ENCODE measurements around the gene GOLGA8Q.
"Not testable (repeated sequence)": the region's sequence is repeated elsewhere in the genome, so short reads cannot be mapped to it uniquely, and the experiment has no call there.

GOLGA8Q gene, protein sequence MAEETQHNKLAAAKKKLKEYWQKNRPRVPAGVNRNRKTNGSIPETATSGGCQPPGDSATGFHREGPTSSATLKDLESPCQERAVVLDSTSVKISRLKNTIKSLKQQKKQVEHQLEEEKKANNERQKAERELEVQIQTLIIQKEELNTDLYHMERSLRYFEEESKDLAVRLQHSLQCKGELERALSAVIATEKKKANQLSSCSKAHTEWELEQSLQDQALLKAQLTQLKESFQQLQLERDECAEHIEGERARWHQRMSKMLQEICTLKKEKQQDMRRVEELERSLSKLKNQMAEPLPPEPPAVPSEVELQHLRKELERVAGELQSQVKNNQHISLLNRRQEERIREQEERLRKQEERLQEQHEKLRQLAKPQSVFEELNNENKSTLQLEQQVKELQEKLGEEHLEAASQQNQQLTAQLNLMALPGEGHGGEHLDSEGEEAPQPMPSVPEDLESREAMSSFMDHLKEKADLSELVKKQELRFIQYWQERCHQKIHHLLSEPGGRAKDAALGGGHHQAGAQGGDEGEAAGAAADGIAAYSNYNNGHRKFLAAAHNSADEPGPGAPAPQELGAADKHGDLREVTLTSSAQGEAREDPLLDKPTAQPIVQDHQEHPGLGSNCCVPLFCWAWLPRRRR

DNA sequence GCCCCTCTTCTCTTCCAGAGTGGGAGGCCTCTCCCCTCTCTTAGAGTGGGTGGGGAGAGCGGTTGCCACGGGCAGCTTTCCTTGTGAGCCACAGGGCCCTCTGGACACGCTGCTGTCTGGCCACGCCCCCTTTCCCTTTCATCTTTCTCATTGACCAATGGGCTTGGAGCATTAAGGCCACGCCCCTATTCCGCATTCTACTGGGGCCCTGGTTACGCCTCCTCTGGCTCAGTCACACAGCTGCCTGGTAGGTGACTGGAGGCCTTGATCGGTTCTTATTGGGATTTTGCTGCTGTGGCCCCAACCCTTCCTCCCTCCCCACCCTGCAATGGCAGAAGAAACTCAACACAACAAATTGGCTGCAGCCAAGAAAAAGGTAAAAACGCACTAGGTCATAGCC lies at the start of gene GOLGA8Q:
Gene GOLGA8Q (plus strand): TSS at position 301 of the 400 bp plus-strand sequence. CDS start 28 bp downstream, at position 329.
- DNase-seq (ENCODE audit: low read depth in 2 of 2), result not testable (repeated sequence)

DNA sequence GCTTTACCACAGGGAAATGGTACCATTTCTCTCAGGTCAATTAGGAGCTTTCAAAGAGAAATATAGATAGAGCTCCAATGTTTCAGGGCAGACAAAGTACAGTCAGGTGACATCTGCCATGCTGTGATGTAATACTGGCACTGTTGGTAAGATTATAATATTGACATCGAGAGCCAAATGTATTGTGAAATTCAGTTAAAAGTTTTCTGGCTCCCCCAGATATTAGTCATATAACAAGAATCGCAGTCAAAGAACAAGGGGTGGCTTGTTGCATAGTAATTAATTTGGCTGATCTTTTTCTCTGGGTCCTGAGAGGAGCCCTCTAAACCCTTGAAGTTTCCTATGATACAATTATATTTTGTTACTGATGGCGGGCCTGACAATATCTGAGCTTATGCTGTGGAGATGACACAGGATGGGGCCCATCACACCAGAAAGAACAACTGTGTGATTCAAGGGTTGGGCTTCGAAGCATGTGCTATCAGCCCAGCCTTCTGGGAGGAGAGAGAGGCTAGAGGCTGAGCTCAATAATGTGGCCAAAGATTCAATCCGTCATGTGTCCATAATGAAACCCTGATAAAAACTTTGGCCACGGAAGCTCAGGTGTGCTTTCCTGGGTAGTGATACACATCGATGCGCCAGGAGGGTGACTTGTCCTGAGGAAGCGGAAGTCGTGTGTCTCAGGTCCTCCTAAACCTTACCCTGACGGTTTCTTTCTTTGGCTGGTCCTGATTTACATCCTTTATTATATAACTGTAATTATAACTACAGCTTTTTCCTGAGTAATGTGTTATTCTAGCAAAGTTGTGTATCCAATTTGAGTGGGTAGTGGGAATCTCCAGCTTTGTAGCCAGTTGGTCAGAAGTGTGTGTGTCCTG lies 48.7 kb upstream of the GOLGA8Q start:
- not testable (repeated sequence) for DNase-seq (ENCODE audit: low read depth in 2 of 2)

DNA sequence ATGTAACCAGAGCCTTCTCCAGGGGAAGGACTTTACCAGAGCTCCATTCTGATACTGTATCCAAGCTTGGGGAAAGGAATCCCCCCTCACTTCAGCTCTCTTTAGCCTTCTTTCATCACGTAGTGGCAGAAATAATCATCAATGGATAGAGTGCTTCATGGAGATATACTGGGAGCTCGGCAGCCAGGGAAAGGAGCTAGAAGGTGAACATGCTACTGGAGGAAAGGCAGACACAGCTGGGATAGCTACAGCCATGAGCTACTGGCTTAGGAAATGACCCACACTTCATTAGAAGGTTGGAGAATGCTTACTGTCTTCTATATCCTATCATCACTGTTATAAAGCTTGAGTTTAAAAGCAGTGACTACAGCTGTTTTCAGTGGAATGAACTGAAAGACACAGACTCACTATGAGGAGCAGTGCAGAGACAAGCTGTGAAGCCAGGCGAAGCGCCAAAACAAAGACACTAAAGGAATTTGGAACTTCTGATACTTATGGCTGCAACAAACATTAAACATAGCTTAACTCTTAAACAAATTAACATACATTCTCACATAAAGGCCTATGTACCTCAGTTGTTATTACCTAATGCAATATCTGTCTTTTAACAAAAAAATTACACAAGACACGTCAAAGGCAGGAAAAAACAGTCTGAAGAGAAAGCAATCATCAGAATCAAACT lies 47.5 kb upstream of the GOLGA8Q start:
- DNase-seq (ENCODE audit: low read depth in 2 of 2), result not testable (repeated sequence)

DNA sequence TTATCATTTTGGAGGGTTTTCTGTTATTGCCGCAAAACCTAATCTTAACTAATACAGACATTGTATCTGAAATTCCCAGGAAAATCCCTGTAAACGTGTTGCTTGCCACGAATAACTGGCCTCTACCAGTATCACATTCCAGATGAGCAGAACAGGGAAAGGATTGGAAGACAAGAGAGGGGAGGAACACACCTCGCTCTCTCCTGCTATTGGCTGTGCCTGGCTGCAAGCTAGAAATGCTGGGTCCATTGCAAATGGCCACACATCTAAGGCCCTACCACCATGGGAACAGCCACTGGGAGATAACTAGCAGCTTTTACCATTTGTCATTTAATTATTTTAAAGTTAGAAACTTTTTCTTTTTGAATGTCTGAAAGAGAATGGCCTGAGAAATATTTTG lies 37.3 kb upstream of the GOLGA8Q start:
- not testable (repeated sequence) for DNase-seq (ENCODE audit: low read depth in 2 of 2)

DNA sequence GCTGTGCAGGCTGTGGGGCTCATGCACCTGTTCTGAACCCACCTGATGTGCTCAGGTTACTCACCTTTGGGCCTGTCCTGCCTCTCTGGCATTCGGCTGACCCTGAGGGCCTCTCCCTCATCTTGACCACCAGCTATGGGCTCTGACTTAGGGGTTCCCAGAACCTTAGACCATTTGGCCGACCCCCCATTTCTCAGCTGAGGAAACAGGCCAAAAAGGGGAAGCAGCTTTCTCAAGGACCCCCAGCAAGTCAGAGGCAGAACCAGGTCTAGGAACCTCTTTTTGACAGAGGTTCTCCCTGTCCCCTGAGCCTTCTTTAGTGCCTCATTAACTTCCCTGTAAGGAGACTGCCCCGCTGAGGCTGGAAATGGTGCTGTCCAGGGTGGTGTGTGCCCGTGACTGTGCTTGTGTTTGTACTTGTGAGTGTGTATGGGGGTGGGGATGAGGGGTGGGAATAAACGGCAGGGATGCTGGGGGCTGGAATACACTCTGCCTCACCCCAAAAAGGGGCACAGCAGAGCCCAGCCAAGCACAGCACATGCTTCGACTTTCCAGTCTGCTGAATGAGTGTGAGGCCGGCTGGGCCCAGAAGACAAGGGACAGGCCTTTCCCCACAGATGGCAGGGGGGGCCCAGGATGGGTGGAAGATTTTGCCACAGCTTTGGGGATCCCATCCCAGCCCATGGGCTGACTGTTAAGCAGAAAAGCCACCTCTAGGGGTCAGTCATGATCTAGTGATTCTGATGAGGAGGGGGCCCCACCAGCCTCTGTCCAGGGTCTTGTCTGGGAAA lies 28.2 kb upstream of the GOLGA8Q start:
- not testable (repeated sequence) for DNase-seq (ENCODE audit: low read depth in 2 of 2)

DNA sequence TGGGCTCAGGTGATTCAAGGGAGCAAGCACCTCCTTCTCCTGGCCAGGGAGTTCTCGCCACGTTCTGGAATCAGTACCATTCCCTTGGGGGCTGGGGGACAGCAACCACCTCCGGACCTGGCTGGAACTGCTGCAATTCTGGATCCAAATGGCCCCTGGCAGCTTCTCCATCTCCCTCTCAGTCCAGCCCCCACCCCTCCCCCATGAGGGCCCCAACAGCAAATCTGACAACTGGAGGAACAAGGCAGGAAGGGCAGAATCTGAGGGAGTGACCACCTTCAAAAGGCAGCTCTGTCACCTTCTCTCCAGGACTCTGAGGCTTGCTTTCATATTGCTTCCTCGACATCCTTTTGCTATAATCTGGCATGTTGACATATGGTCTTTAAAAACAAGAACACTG lies 25.9 kb upstream of the GOLGA8Q start:
- DNase-seq (ENCODE audit: low read depth in 2 of 2), result not testable (repeated sequence)

DNA sequence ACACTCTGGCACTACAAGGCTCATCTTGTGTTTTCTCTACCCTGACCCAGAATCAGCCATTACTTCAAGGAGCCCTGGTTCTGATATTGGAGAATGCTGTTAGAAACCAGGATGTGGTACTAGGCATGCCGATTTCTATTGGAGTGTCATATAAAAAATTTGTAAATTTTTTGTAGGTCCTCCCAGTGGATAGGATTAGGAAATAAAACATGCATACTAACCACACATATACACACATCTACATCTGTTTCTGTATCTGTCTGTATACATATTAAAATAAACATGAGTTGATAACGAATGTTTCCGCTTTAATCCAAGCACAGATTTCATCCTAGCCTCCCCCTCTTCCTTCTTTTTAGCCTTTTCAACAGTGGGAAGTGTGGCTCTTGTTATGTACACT lies 22.8 kb upstream of the GOLGA8Q start:
- not testable (repeated sequence) for DNase-seq (ENCODE audit: low read depth in 2 of 2)

DNA sequence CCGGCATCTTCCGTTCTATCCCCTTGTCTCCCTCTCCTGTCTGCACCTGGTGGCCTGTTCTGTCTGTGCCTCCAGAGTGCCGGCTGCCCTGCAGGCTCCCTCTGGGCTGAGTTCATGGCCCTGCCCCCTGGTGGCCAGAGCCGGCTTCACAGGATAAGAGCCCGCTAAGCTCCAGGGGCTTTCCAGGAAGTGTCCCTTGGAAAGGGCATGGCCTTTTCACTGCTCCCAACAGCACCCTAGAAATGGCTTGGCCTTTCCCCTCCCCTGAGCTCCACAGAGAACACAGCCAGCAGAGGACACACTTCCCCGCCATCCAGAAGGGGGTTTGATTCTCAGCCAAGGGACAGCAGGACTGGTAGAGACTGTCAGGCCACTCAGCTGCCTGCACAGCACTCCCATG lies 15.1 kb downstream of the GOLGA8Q start:
- not testable (repeated sequence) for DNase-seq (ENCODE audit: low read depth in 2 of 2)

DNA sequence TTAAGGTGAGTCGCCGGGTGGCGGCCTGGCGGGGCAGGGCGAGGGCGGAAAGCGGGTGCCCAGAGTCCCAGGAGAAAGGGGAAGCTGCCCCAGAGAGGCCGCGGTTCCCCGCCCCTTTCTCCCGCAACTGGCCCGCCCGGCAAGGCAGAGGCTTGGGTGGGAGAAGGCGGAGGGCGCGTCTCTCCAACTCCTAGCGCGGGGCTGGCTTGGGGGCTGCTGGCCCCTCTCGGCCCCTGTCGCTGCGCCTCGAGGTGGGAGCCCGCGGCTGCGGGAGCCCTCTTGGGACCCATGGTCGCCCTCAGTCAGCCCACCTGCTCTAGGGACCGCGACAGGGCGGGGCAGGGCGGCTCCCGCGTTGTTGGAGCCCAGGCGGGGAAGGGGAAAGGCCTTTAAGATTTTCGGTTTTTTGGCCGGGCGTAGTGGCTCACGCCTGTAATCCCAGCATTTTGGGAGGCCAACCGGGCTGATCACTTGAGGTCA lies 21.2 kb downstream of the GOLGA8Q start:
- not testable (repeated sequence) for DNase-seq (ENCODE audit: low read depth in 2 of 2)

DNA sequence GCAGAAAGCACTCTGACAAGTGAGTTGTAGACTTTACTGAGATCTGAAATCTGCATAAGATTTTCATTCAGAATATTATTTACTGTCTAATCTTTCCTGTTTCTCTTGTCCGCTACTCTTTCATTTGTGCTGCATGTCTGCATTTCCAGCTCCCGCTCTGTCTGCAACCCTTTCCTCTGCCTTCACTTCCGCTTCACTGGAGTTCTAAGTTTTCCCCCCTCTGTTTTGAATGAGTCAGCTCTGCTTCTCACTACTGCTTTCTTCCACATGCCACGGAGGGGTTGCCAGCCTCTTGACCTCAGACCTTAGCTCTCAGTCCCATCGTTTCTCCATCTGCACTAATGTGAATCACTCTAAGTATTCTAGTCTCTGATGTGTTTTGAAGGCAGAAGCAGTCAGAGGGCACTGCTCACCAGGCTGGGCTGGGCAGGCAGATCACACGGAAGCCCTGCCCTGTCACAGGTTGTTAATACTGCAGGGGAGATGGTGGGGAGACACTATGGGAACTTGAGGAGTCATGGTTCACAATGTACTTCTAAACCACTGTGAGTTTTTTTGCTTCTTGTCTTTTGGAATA lies 27.6 kb downstream of the GOLGA8Q start:
- DNase-seq (ENCODE audit: low read depth in 2 of 2), result not testable (repeated sequence)

DNA sequence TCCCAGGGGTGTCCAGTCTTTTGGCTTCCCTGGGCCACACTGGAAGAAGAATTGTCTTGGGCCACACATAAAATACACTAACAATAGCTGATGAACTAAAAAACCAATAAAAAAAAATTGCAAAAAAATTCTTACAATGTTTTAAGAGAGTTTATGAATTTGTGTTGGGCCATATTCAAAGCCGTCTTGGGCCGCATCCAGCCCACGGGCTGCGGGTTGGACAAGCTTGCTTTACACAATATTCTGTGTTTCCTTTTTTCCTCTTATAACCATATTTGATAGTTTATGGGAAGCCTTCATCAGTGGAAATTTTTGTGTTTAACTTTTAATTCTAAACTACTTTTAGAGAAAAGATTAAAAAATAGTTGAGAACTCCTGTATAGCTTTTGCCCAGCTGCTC lies 28.9 kb downstream of the GOLGA8Q start:
- not testable (repeated sequence) for DNase-seq (ENCODE audit: low read depth in 2 of 2)

DNA sequence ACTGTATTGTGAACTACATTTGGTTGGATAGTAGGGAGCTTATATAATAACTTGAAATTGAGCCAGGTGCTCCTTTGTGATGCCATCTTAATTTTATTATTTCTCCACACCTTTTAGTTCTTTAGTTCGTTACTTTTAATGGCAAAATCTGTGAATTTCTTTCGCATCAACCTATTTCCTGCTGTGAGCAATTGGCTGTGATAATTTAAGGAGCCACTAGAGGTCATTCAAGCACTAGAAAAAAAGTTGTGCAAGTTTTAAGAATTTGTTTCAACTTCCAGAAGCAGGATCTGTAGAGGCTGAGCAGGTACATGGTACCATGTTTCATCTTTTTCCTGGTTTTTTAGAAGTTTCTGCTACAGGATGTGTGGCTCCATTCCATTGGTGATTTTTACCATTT lies 47.1 kb downstream of the GOLGA8Q start:
- DNase-seq (ENCODE audit: low read depth in 2 of 2), result not testable (repeated sequence)

DNA sequence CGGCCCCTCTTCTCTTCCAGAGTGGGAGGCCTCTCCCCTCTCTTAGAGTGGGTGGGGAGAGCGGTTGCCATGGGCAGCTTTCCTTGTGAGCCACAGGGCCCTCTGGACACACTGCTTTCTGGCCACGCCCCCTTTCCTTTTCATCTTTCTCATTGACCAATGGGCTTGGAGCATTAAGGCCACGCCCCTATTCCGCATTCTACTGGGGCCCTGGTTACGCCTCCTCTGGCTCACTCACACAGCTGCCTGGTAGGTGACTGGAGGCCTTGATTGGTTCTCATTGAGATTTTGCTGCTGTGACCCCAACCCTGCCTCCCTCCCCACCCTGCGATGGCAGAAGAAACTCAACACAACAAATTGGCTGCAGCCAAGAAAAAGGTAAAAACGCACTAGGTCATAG lies 51.9 kb downstream of the GOLGA8Q start, which contains the start of gene GOLGA8H:
Gene GOLGA8H (plus strand): TSS at position 233 of the 400 bp plus-strand sequence. CDS start 98 bp downstream, at position 331.
- not testable (repeated sequence) for DNase-seq (ENCODE audit: low read depth in 2 of 2)

All from stimulated activated CD8-positive, alpha-beta memory T cell treated with anti-CD3 and anti-CD28 coated beads, Interleukin-2, amount 100 ng/mL, for 48 hours (primary cell).